AG09319 (cell line): ENCODE data around the gene NOD1.
"Not testable (repeated sequence)": the region's sequence is repeated elsewhere in the genome, so short reads cannot be mapped to it uniquely, and the experiment has no call there.

Experiments
- DNase-seq: peaks from one replicate; pipeline ENCODE4 v3.0.0-alpha.2; 2010; ENCODE audit warnings: low read depth; ENCODE audit errors: extremely low read depth
- CTCF ChIP-seq: IDR thresholded peaks from 2 replicates; pipeline ENCODE4 v1.5.1; 2011; ENCODE audit warnings: low read depth, mild to moderate bottlenecking, inconsistent platforms, low read length, moderate library complexity

NOD1 gene

GRCh38 chr7:30502470-30503251, 24.1 kb upstream of the NOD1 start:
- no peak for TF ChIP-seq CTCF
- DNase-seq, result no peak

GRCh38 chr7:30501264-30501663, 22.7 kb upstream of the NOD1 start:
- DNase-seq, result no peak
- no peak for TF ChIP-seq CTCF

GRCh38 chr7:30493228-30493627, 14.6 kb upstream of the NOD1 start:
- DNase-seq, result no peak
- no peak for TF ChIP-seq CTCF

- no peak for TF ChIP-seq CTCF
- no peak for DNase-seq
These were observed 12.8 kb upstream of the NOD1 start for GRCh38 chr7:30491417-30491816.

- TF ChIP-seq CTCF, result no peak
- no peak for DNase-seq
These were observed 8.8 kb upstream of the NOD1 start for GRCh38 chr7:30487371-30487770.

- no peak for TF ChIP-seq CTCF
- no peak for DNase-seq
These were observed 7.1 kb upstream of the NOD1 start for GRCh38 chr7:30485667-30486066.

GRCh38 chr7:30481416-30481815, 2.8 kb upstream of the NOD1 start:
- not testable (repeated sequence) for DNase-seq
